ENCODE results near the gene FURIN. TPM values are rescaled to one million over a fixed set of nuclear protein-coding genes. Genes with fewer than 3 reads are reported as not detected.

Gene FURIN
- polyA plus RNA-seq, 3 donors, result 6.5 to 47.3 (median 14.3) TPM

DNA sequence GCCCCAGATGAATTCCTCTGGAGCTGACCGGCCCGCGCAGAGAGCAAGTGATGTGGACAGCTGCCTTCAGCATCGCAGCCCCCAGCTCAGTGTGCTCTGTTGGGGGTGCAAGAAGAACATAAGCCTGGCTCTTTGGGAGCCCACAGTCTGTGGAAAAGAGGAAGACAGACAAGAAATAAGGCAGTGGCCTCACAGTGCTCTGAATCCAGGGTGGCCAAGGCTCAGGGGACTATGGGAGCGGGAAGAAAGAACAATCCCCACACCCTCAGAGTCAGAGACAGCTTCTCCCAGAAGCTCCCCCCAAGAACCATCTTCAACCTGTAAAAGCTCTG is 64.2 kb downstream of the FURIN start:
- H3K9me3 ChIP-seq (replicated peaks in 1 of 2; ENCODE audit: control insufficient read depth in 1 of 2, insufficient read depth in 1 of 2, low read length in 2 of 2), result no peaks in the 10 kb centered on the region
- peak overlapping the region; percentile 88 for H2AFZ ChIP-seq (ENCODE audit: insufficient read depth, low read depth, low read length, poor library complexity, severe bottlenecking)
- no peaks in the 10 kb centered on the region for H3K9me3 Mint-ChIP-seq
- TF ChIP-seq, protein P1, sequence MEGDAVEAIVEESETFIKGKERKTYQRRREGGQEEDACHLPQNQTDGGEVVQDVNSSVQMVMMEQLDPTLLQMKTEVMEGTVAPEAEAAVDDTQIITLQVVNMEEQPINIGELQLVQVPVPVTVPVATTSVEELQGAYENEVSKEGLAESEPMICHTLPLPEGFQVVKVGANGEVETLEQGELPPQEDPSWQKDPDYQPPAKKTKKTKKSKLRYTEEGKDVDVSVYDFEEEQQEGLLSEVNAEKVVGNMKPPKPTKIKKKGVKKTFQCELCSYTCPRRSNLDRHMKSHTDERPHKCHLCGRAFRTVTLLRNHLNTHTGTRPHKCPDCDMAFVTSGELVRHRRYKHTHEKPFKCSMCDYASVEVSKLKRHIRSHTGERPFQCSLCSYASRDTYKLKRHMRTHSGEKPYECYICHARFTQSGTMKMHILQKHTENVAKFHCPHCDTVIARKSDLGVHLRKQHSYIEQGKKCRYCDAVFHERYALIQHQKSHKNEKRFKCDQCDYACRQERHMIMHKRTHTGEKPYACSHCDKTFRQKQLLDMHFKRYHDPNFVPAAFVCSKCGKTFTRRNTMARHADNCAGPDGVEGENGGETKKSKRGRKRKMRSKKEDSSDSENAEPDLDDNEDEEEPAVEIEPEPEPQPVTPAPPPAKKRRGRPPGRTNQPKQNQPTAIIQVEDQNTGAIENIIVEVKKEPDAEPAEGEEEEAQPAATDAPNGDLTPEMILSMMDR (IDR thresholded peaks at IDR 0.05), result peak; percentile 55
- H3K27me3 ChIP-seq (ENCODE audit: control insufficient read depth in 2 of 2, insufficient read depth in 2 of 2, low read length in 2 of 2), result no peaks in the 10 kb centered on the region
- H3K4me1 ChIP-seq (ENCODE audit: control insufficient read depth in 1 of 2, insufficient read depth in 2 of 2, low read length in 2 of 2), result peaks cover 63 to 86% of the 10 kb centered on the region in 2 donors
- peak overlapping the region in 1 of 2 donors; percentile 81 for H3K27ac ChIP-seq (ENCODE audit: low read depth in 1 of 2, low read length in 2 of 2)
- H3K4me3 Mint-ChIP-seq, result peak overlapping the region in 1 of 2 donors; percentile 46
- H3K36me3 ChIP-seq (replicated peaks in 1 of 2; ENCODE audit: control insufficient read depth in 1 of 2, insufficient read depth in 2 of 2, low read length in 2 of 2), result no peaks in the 10 kb centered on the region
- H3K79me2 ChIP-seq (ENCODE audit: insufficient read depth, low read length), result peaks cover 35% of the 10 kb centered on the region
- whole genome bisulfite sequencing (ENCODE audit: insufficient coverage), result 0% methylated on average over 4 of the region's 5 CpGs
- peak overlapping the region; percentile 80 to 97 (median 89) for H3K27ac Mint-ChIP-seq
- peak overlapping the region in 2 of 3 experiments; percentile 51 to 81 for H3K4me3 ChIP-seq (replicated peaks in 1 of 3; ENCODE audit: low read depth in 2 of 3, low read length in 3 of 3)
- H3K4me2 ChIP-seq (replicated peaks; ENCODE audit: extremely low read depth, low read length, poor library complexity, severe bottlenecking), result peak overlapping the region; percentile 98
- no peaks in the 10 kb centered on the region for H4K20me1 ChIP-seq (ENCODE audit: insufficient read depth, low read length)
- no peak for DNase-seq
- peak overlapping the region; percentile 77 for H3K9ac ChIP-seq (ENCODE audit: insufficient read depth, low read length, poor library complexity, severe bottlenecking)
- intact Hi-C loops (cut with micrococcal nuclease), result loop anchor here in 1 of 2 donors (5.0 kb wide), 1 partner anchor 35 kb away; no protein-coding TSS in a partner anchor
- peaks cover 53% of the 10 kb centered on the region for H3K4me1 Mint-ChIP-seq
- peaks cover 10% of the 10 kb centered on the region in 2 donors for H3K36me3 Mint-ChIP-seq
- H3K27me3 Mint-ChIP-seq (ENCODE audit: low read depth in 3 of 3), result peaks cover 0 to 2% (median 0%) of the 10 kb centered on the region in 3 donors

Small RNAs within 50 kb of the gene (small RNA-seq; reads per million reads assigned to genes)
- gene RN7SL363P (ENCODE audit: insufficient read length, low read depth), result not detected

Other genes starting within 250 kb of the FURIN start
- gene BLM, start 151.2 kb upstream of the FURIN start, polyA plus RNA-seq, result 1 to 10 TPM in 2 of 3 donors, under 1 TPM in 1; 0.69 to 2.3 (median 1.2) TPM
- 100 to 1,000 TPM; 140 to 260 (median 157) TPM for gene FES, start 15.9 kb downstream of the FURIN start, polyA plus RNA-seq
- 100 to 1,000 TPM in 1 of 3 donors, 1 to 10 TPM in 2; 6.6 to 318 (median 7.3) TPM for gene MAN2A2, start 34.7 kb downstream of the FURIN start, polyA plus RNA-seq
- 10 to 100 TPM; 11.6 to 19.7 (median 14.8) TPM for gene HDDC3, start 64.0 kb downstream of the FURIN start, polyA plus RNA-seq
- 10 to 100 TPM; 29.3 to 42.6 (median 30.4) TPM for gene UNC45A, start 66.7 kb downstream of the FURIN start, polyA plus RNA-seq
- 1 to 10 TPM; 1.2 to 2.8 (median 1.5) TPM for gene RCCD1, start 86.3 kb downstream of the FURIN start, polyA plus RNA-seq
- gene PRC1, start 125.9 kb downstream of the FURIN start, polyA plus RNA-seq, result 1 to 10 TPM; 1.6 to 6.9 (median 2.0) TPM
- gene VPS33B, start 154.0 kb downstream of the FURIN start, polyA plus RNA-seq, result 10 to 100 TPM in 1 of 3 donors, 1 to 10 TPM in 2; 4.0 to 16.9 (median 4.8) TPM
- not detected for gene SV2B, start 231.7 kb downstream of the FURIN start, polyA plus RNA-seq